Effector memory CD8-positive, alpha-beta T cell (primary cell): ENCODE data around the gene NR6A1.

ENCODE experiments used
- ATAC-seq: fragments of 150-1000 bp; cut with Tn5 transposase; replicated peaks from 2 replicates; pipeline ENCODE4 v1.10.0; 2021; ENCODE audit warnings: mild to moderate bottlenecking, moderate library complexity
- DNase-seq, 3 experiments: peaks; one replicate each; pipeline ENCODE4 v3.0.0; 2021
- H3K27ac Mint-ChIP-seq, 2 donors: one replicate each; pipeline ENCODE4 v1.8.0; 2022; ENCODE audit warnings: mild to moderate bottlenecking in 2 of 2, mixed read lengths in 2 of 2, moderate library complexity in 2 of 2
- H3K27me3 Mint-ChIP-seq, 2 donors: one replicate each; pipeline ENCODE4 v1.8.0; 2022; ENCODE audit warnings: mixed read lengths in 2 of 2
- H3K36me3 Mint-ChIP-seq: one replicate; pipeline ENCODE4 v1.8.0; 2022; ENCODE audit warnings: mild to moderate bottlenecking, moderate library complexity, mixed read lengths; ENCODE audit not compliant: insufficient read depth
- H3K4me1 Mint-ChIP-seq, 2 donors: one replicate each; pipeline ENCODE4 v1.8.0; 2022; ENCODE audit warnings: low read depth in 2 of 2, mixed read lengths in 2 of 2
- H3K4me3 Mint-ChIP-seq, 2 donors: one replicate each; pipeline ENCODE4 v1.8.0; 2022; ENCODE audit warnings: mild to moderate bottlenecking in 2 of 2, mixed read lengths in 2 of 2, moderate library complexity in 2 of 2
- H3K9me3 Mint-ChIP-seq, 2 donors: one replicate each; pipeline ENCODE4 v1.8.0; 2022; ENCODE audit warnings: mixed read lengths in 2 of 2

NR6A1 gene

DNA sequence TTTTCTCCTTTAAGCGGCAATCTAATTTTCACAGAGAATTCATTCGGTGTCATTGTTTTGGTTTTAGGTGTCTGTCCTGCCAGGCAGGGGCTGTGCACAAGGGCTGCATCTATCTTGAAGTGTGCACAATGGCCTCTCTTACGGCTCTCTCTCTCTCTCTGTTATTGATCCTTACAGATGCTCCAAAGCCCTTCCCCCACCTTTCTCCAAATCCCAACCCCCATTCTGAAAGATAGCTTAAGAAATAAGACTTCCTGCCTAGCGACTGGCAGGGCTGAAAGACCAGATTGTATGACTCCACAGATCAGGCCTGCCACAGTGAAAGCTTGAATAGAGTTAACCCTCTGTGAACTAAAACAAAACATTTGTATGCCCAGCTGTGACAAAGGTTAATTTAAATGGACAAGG lies 177.5 kb downstream of the NR6A1 start:
- no peaks in the 10 kb centered on the region for H3K36me3 Mint-ChIP-seq
- peaks cover 39 to 66% of the 10 kb centered on the region in 2 donors for H3K27me3 Mint-ChIP-seq
- no peak overlapping the region for H3K27ac Mint-ChIP-seq
- DNase-seq = no peak
- H3K4me3 Mint-ChIP-seq = no peak overlapping the region
- ATAC-seq = no peak
- H3K4me1 Mint-ChIP-seq = no peaks in the 10 kb centered on the region
- H3K9me3 Mint-ChIP-seq = no peaks in the 10 kb centered on the region

DNA sequence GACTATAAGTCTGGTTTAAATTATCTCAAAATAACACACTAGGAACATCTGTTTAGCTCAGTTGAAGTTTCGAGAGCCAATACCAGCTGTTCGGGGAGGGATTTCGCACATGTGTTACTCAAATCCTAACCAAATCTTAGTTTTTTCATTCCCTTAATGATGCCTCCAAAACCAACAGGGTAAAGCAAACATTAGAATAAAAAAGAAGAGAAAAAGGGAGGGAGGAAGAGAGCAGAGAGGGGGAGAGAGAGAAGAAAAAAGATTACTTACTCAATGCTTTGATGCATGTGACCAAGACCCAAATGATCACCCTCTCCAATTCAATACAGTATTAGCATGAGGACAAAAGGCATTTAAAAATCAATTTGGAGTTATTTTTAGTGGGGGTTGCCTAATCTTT lies 177.9 kb downstream of the NR6A1 start:
- no peak for ATAC-seq
- Mint-ChIP-seq H3K36me3 (no peaks in the 10 kb centered on the region), H3K9me3 (no peaks in the 10 kb centered on the region), H3K4me1 (no peaks in the 10 kb centered on the region), H3K27ac (no peak overlapping the region), H3K4me3 (no peak overlapping the region), H3K27me3 (peaks cover 39 to 62% of the 10 kb centered on the region in 2 donors)
- DNase-seq = no peak

DNA sequence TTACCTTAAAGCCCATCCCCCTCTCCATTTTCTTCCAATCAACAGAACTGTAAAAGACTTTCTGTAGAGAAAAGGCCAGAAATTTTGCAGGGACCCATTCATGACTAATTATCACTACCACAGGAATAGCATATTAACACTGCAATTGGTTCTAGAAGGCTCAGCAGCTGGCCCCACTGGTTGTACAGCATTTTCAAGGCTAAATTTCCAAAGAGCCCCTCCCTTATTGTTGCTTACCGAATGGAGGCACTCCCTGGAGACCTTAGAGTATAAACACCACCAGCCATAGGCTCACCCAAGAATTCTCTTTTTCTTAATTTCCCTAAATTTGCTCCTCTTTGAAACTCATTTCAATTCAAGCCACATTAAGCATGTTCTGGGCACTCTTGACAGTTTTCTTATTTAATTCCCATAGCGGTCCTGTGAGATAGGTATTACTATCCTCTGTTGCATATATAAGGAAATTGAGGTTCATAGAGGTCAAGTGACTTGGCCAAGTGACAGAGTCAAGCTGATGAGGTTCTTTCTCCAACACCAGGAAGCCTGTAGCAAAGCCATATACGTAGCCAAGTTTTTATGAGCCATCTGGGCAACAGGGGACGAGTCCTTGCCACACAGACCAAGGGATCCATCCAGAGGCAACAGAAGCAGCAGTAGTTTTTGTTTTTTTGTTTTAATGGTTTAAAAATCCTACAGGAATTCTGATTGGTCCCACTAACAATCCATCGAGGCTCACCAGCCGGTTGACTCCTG lies 180.0 kb downstream of the NR6A1 start:
- DNase-seq (no peak), ATAC-seq (no peak)
- Mint-ChIP-seq H3K4me1 (no peaks in the 10 kb centered on the region), H3K4me3 (no peak overlapping the region), H3K27ac (no peak overlapping the region), H3K36me3 (no peaks in the 10 kb centered on the region), H3K9me3 (no peaks in the 10 kb centered on the region), H3K27me3 (peaks cover 35 to 49% of the 10 kb centered on the region in 2 donors)

DNA sequence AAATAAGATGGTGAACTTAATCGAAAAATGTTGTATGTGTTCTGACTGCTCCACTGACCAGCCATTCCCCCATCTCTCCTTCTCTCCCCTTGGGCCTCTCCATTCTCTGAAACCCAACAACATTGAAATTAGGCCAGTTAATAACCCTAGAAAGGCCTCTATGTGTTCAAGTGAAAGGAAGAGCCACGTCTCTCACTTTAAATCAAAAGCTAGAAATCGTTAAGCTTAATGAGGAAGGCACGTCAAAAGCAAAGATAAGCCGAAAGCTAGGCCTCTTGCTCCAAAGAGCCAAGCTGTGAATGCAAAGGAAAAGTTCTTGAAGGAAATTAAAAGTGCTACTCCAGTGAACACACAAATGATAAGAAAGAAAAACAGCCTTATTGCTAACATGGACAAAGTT lies 186.5 kb downstream of the NR6A1 start:
- H3K9me3 Mint-ChIP-seq = no peaks in the 10 kb centered on the region
- ATAC-seq (no peak), DNase-seq (no peak)
- no peak overlapping the region for H3K4me3 Mint-ChIP-seq
- H3K27ac Mint-ChIP-seq = no peak overlapping the region
- no peaks in the 10 kb centered on the region for H3K4me1 Mint-ChIP-seq
- H3K36me3 Mint-ChIP-seq = no peaks in the 10 kb centered on the region
- H3K27me3 Mint-ChIP-seq = peaks cover 8 to 9% of the 10 kb centered on the region in 2 donors

DNA sequence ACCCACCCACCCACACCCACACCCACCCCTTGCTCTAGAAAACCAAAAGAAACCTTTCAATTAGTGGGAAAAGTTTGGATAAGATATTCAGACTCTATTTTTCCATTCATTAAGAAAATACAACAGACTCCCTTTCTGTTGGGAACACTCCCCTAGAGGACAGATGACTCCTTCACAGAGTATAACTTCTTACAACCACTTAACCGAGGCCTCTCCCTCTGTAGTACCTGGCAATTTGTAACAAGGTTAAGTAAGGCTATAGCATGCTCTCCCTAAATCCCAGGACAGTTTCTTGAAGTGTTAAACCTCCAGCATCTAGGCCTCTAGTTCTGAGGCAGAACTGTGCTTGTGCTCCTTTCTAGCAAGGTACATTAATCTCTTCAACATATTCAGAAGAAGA lies 188.0 kb downstream of the NR6A1 start:
- no peak for DNase-seq
- Mint-ChIP-seq H3K36me3 (no peaks in the 10 kb centered on the region), H3K4me1 (no peaks in the 10 kb centered on the region), H3K27me3 (peaks cover 8 to 9% of the 10 kb centered on the region in 2 donors), H3K9me3 (no peaks in the 10 kb centered on the region), H3K27ac (no peak overlapping the region), H3K4me3 (no peak overlapping the region)
- ATAC-seq = no peak

DNA sequence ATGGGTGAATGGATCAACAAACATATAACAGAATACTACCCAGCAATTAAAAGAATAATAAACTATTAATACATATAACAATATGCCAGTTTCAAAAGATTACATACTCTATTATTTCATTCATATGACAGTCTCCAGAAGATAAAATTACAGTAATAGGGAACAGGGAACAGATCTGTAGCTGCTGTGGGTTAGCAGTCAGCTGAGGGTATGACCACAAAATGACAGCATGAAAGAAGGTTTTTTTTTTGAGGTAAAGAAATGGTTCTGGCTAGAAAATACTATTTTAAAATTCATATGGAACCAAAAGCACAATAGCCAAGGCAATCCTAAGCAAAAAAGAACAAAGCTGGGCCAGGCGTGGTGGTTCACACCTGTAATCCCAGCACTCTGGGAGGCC lies 190.9 kb downstream of the NR6A1 start:
- DNase-seq (no peak), ATAC-seq (no peak)
- Mint-ChIP-seq H3K9me3 (no peaks in the 10 kb centered on the region), H3K4me1 (no peaks in the 10 kb centered on the region), H3K4me3 (no peak overlapping the region), H3K27ac (no peak overlapping the region), H3K27me3 (peaks cover 6 to 10% of the 10 kb centered on the region in 2 donors), H3K36me3 (no peaks in the 10 kb centered on the region)

DNA sequence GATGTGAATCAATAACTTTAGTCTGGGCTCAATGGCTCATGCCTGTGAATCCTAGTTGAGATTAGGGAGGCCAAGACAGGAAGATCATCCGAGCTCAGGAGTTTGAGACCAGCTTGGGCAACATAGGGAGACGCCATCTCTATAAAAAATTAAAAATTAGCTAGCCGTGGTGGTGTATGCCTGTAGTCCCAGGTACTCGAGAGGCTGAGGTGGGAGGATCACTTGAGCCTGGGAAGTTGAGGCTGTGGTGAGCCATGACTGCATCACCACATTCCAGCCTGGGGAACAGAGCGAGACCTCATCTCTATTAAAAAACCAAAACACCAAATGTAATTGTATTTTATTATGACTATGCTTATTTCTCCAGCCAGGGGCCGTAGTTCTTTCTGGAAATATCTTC lies 194.4 kb downstream of the NR6A1 start:
- Mint-ChIP-seq H3K27ac (no peak overlapping the region), H3K4me1 (no peaks in the 10 kb centered on the region), H3K4me3 (no peak overlapping the region), H3K9me3 (no peaks in the 10 kb centered on the region), H3K27me3 (peaks cover 14 to 18% of the 10 kb centered on the region in 2 donors), H3K36me3 (no peaks in the 10 kb centered on the region)
- DNase-seq = no peak
- no peak for ATAC-seq

DNA sequence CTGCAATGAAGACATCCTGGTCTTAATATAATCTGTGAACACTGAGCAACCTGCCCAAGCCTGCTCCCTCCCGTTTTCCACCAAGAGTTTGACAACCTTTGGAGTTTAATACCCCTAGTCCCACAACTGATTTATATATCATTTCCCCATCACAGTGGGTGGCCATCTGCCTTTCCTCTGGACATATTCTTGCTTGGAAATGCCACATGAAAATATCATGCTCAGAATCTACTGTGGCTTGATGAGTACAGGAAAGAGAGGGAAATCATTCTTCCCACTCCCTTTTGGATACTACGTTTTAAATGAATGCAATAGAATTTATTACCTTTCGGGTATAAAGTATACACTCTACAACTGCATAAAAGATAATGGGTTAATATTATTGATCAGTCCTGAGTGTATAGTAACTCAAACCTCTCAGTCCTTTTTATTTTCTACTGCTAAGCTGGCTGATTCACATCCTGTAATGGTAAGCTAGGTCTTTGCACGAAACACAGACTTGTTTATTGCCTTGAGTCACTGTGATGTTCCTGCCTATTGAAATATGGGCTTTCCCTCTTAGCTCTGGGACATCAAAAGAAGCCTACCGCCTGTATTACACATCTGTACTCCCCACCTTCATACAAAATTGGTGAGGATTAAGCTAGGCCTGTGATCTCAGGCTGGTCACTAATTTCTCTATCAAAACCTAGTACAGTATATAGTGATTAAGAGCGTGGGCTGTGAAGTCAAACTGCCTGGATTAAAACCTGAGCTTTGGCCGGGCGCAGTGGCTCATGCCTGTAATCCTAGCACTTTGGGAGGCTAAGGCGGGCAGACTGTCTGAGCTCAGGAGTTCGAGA lies 196.4 kb downstream of the NR6A1 start:
- no peak overlapping the region for H3K27ac Mint-ChIP-seq
- ATAC-seq (no peak), DNase-seq (no peak)
- H3K27me3 Mint-ChIP-seq = peaks cover 22 to 31% of the 10 kb centered on the region in 2 donors
- H3K4me1 Mint-ChIP-seq = no peaks in the 10 kb centered on the region
- H3K36me3 Mint-ChIP-seq = no peaks in the 10 kb centered on the region
- no peaks in the 10 kb centered on the region for H3K9me3 Mint-ChIP-seq
- H3K4me3 Mint-ChIP-seq = no peak overlapping the region

DNA sequence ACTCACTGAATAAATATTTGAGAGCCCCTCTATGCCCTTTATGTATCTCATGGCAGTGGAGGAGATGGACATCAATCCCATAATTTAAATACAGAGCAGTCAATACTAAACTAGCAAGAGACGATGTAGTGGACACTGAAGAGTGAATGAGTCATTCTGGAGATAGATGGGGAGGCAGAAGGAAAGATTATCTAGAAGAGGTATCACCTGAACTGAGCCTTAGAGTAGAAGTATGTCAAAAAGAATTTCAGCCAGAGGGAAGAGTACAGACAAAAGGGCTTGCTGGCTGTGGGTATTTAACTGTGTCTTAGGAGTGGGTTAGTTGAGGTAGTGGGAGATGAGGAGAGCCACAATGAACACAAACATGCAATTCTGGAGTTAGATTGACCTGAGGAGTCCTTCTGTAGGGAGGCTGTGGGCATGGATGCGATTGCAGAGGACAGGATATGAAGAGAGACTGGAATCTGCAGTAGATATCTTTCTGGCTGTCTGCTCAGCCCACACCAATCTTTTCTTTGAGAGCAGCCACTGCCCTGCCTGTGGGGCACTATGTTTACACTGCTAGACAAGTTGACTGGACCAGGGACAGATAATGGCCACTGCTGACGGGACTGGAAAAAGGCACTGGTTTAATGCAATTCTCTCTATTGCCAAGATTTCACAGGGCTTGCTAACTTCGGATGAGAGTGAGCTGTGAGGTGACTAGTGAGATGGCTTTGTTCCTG lies 200.0 kb downstream of the NR6A1 start:
- no peak for DNase-seq
- no peak for ATAC-seq
- Mint-ChIP-seq H3K4me1 (no peaks in the 10 kb centered on the region), H3K4me3 (no peak overlapping the region), H3K27me3 (peaks cover 22 to 40% of the 10 kb centered on the region in 2 donors), H3K9me3 (no peaks in the 10 kb centered on the region), H3K27ac (no peak overlapping the region), H3K36me3 (no peaks in the 10 kb centered on the region)

DNA sequence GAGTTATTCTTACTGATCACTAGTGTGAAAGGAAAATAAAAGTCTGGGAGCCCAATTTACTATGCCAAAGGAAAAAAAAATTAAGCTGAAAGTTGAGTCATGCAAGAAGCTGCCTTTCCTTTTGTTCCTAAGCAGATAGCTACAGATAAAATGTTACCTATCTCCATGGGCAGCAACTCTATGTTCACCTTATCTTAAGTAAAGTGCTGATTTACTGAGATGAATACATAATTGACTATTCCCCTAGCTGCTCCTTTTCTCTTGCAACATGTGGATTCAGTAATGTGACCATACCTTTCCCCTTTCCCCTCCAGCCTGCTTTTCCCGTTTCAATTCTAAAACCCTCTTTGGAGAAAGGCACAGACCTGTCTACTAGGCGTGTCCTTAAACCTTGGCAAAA lies 201.2 kb downstream of the NR6A1 start:
- DNase-seq (no peak), ATAC-seq (no peak)
- Mint-ChIP-seq H3K9me3 (no peaks in the 10 kb centered on the region), H3K27me3 (peaks cover 26 to 49% of the 10 kb centered on the region in 2 donors), H3K27ac (no peak overlapping the region), H3K4me3 (no peak overlapping the region), H3K36me3 (no peaks in the 10 kb centered on the region), H3K4me1 (no peaks in the 10 kb centered on the region)

DNA sequence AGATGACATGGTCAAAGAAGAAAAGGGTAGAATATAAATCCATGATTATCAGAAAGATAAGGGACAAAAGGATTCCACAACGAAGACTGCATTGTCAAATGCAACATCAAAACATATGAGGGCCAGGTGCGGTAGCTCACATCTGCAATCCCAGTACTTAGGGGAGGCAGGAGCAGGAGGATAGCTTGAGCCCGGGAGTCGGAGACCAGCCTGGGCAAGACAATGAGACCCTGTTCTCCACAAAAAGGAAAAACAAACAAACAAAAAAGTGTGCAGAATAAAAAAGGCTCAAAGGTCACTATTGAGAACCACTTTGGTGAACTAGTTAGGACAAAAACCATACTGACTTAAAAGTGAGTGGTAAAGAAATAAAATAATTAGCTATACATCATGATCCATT lies 203.7 kb downstream of the NR6A1 start:
- ATAC-seq (no peak), DNase-seq (no peak)
- Mint-ChIP-seq H3K4me1 (no peaks in the 10 kb centered on the region), H3K27ac (no peak overlapping the region), H3K9me3 (no peaks in the 10 kb centered on the region), H3K27me3 (peaks cover 21 to 53% of the 10 kb centered on the region in 2 donors), H3K36me3 (no peaks in the 10 kb centered on the region), H3K4me3 (no peak overlapping the region)

DNA sequence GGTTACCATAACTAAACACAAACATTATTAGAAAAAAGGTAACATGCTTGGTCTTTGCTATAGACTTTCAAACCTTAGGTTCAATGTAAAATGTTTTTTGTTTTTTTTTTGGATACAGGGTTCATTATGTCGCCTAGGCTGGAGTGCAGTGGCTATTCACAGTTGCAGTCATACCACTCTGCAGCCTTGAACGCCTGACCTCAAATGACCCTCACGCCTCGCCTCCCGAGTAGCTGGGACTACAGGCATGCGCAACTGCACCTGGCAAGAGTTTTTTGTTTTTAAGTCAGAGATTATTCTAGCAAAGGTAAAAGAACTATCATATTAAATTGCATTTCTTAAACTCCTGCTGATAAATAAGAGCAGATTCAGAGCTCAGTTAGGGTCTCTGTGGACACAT lies 208.8 kb downstream of the NR6A1 start:
- Mint-ChIP-seq H3K9me3 (no peaks in the 10 kb centered on the region), H3K4me1 (no peaks in the 10 kb centered on the region), H3K36me3 (no peaks in the 10 kb centered on the region), H3K27me3 (peaks cover 16 to 52% of the 10 kb centered on the region in 2 donors), H3K4me3 (no peak overlapping the region), H3K27ac (no peak overlapping the region)
- DNase-seq (no peak), ATAC-seq (no peak)

DNA sequence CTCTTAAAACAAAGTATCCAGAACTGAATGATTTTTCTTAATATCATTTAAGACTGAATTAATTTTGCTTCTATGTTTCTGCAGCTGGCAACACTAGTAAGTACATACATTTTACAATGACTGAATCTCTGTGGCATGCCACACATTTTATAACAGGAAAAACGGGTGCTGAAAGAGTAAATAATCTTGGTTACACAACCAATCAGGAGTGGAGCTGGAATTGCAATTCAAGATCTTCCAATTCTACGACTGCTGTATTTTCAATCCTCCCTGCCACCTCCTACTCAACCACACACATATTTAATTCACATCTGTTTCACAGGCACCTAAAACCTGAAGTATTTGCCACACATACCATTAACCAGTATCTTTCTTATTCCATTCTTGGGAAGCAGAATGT lies 211.2 kb downstream of the NR6A1 start:
- H3K4me1 Mint-ChIP-seq = no peaks in the 10 kb centered on the region
- H3K9me3 Mint-ChIP-seq = no peaks in the 10 kb centered on the region
- peaks cover 19 to 31% of the 10 kb centered on the region in 2 donors for H3K27me3 Mint-ChIP-seq
- no peak overlapping the region for H3K4me3 Mint-ChIP-seq
- DNase-seq (no peak), ATAC-seq (no peak)
- no peaks in the 10 kb centered on the region for H3K36me3 Mint-ChIP-seq
- H3K27ac Mint-ChIP-seq = no peak overlapping the region
